ENCODE results near the gene GPR132. TPM values are rescaled to one million over a fixed set of nuclear protein-coding genes. Genes with fewer than 3 reads are reported as not detected.

The GPR132 gene
- total and polyA plus RNA-seq, 8 donors, result under 0.01 to 11.1 (median 1.3) TPM

DNA sequence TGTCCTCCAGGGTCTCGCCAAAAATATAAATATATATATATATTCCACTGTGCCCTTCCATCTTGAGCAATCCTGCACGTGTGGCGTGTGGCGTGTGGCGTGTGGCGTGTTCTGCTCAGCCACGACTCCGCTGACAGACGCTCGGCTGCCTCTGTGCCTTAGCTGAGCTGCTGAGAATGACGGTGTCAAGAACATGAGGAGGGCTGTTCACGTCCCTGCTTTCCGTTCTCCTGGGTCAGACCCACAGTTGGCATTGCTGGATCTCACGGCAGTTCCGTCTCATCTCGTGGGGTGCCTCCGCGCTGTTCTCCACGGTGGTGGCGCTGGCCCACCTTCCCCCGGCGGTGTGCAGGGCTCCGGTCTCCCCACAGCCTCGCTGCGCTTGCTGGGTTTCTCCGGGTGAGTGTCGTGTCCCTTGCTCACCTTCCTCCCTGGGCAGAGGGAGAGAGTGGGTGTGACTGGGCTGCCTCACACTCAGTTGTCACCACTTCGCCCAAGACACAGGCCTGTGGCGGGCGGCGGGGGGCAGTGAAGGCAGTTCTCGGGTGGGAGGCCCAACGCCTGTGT is 9.4 kb downstream of the GPR132 start:
- TF ChIP-seq, protein P1, sequence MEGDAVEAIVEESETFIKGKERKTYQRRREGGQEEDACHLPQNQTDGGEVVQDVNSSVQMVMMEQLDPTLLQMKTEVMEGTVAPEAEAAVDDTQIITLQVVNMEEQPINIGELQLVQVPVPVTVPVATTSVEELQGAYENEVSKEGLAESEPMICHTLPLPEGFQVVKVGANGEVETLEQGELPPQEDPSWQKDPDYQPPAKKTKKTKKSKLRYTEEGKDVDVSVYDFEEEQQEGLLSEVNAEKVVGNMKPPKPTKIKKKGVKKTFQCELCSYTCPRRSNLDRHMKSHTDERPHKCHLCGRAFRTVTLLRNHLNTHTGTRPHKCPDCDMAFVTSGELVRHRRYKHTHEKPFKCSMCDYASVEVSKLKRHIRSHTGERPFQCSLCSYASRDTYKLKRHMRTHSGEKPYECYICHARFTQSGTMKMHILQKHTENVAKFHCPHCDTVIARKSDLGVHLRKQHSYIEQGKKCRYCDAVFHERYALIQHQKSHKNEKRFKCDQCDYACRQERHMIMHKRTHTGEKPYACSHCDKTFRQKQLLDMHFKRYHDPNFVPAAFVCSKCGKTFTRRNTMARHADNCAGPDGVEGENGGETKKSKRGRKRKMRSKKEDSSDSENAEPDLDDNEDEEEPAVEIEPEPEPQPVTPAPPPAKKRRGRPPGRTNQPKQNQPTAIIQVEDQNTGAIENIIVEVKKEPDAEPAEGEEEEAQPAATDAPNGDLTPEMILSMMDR (IDR thresholded peaks at IDR 0.05), result no peak
- TF ChIP-seq POLR2A (IDR thresholded peaks at IDR 0.05) (no peak), POLR2AphosphoS5 (IDR thresholded peaks at IDR 0.05) (no peak)
- H3K27ac ChIP-seq, result no peak overlapping the region
- H3K9me3 ChIP-seq, result no peaks in the 10 kb centered on the region
- H3K4me3 ChIP-seq, result no peak overlapping the region
- intact Hi-C loops (cut with DNase I; ENCODE audit: low total_unique reads), result no loop called here
- peaks cover 5 to 24% (median 21%) of the 10 kb centered on the region in 4 donors for H3K4me1 ChIP-seq
- peaks cover 0 to 28% (median 2%) of the 10 kb centered on the region in 4 donors for H3K36me3 ChIP-seq
- no peak for DNase-seq
- 77 to 86% (median 81%) methylated on average over 30 to 33 of the region's 33 CpGs for WGBS, 5 donors
- peaks cover 0 to 11% (median 0%) of the 10 kb centered on the region in 3 donors for H3K27me3 ChIP-seq

DNA sequence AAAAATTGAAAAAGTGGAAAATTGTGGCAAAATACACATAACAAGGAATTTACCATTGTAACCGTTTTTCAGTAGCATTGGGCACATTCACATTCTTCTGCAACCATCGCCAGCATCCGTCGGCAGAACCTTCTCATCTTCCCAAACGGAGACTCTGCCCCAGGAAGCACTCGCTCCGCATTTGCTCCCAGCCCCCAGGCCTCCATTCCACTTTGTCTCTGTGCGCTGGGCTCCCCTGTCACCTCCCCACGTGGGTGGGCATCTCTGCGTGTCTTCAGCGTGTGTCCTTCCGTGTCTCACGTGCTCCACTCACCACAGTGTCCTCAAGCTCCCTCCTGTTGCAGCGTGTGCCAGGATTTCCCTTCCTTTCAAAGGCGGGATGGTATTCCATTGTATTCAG is 9.9 kb downstream of the GPR132 start:
- no peak for DNase-seq
- TF ChIP-seq POLR2AphosphoS5 (IDR thresholded peaks at IDR 0.05) (no peak), POLR2A (IDR thresholded peaks at IDR 0.05) (no peak), EP300 (IDR thresholded peaks at IDR 0.05) (no peak)
- TF ChIP-seq, protein P1 (IDR thresholded peaks at IDR 0.05), result no peak
- Histone ChIP-seq H3K4me1 (peaks cover 5 to 24% (median 19%) of the 10 kb centered on the region in 4 donors), H3K27me3 (peaks cover 0 to 11% (median 0%) of the 10 kb centered on the region in 3 donors), H3K9me3 (no peaks in the 10 kb centered on the region), H3K4me3 (no peak overlapping the region), H3K36me3 (peaks cover 0 to 33% (median 2%) of the 10 kb centered on the region in 4 donors), H3K27ac (no peak overlapping the region)
- WGBS, 5 donors, result 74 to 83% (median 80%) methylated on average over 15 of the region's 15 CpGs
- intact Hi-C loops (cut with DNase I; ENCODE audit: low total_unique reads), result no loop called here

DNA sequence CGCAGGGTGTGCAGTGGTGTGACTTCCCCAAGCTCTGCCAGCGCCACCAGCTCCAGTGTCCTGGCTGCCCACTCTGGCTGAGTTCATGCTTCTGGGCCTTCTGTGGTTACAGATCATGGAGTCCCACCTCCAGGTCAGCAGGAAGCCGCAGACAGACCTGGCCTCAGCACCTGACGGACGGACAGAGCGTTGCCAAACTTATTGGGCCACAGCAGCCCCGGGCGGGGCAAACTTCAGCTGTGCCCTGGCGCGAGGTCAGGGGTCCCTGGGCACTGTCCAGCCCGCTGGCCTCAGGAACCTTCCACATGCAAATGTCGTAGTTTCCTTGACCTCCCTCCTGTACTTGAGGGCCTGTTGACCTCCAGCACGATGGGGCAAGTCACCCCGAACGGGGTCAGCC is 11.2 kb downstream of the GPR132 start:
- H3K36me3 ChIP-seq, result peaks cover 0 to 39% (median 2%) of the 10 kb centered on the region in 4 donors
- intact Hi-C loops (cut with DNase I; ENCODE audit: low total_unique reads), result no loop called here
- TF ChIP-seq POLR2A (IDR thresholded peaks at IDR 0.05) (no peak), EP300 (IDR thresholded peaks at IDR 0.05) (no peak), POLR2AphosphoS5 (IDR thresholded peaks at IDR 0.05) (no peak)
- TF ChIP-seq, protein P1 (IDR thresholded peaks at IDR 0.05), result no peak
- no peak overlapping the region for H3K4me3 ChIP-seq
- WGBS, 5 donors, result 86 to 95% (median 91%) methylated on average over 7 to 15 of the region's 15 CpGs
- H3K27me3 ChIP-seq, result peaks cover 0 to 5% (median 0%) of the 10 kb centered on the region in 3 donors
- H3K27ac ChIP-seq, result no peak overlapping the region
- H3K9me3 ChIP-seq, result no peaks in the 10 kb centered on the region
- DNase-seq, result no peak
- peaks cover 2 to 15% (median 8%) of the 10 kb centered on the region in 4 donors for H3K4me1 ChIP-seq

DNA sequence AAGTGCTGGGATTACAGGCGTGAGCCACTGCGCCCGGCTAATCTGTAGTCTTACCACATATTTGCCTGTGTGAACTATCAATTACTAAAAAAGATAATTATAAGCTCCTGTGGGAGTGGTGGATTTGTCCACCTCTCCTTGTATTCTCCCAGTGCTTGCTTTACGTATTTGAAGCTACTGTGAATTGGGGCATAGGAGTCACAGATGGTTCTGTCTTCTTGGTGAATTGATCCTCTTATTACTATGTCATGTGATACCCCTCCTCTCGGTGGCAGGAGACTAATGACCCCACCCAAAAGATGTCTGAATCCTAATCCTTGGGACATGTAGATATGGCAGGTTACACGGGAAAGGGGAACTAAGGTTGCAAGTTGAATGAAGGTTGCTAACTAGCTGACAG is 11.8 kb downstream of the GPR132 start:
- WGBS, 5 donors, result 56 to 73% (median 64%) methylated on average over 6 of the region's 6 CpGs
- Histone ChIP-seq H3K4me1 (peaks cover 0 to 10% (median 3%) of the 10 kb centered on the region in 4 donors), H3K27ac (no peak overlapping the region), H3K27me3 (peaks cover 0 to 5% (median 0%) of the 10 kb centered on the region in 3 donors), H3K9me3 (no peaks in the 10 kb centered on the region), H3K36me3 (peaks cover 0 to 39% (median 2%) of the 10 kb centered on the region in 4 donors), H3K4me3 (no peak overlapping the region)
- intact Hi-C loops (cut with DNase I; ENCODE audit: low total_unique reads), result no loop called here
- DNase-seq, result no peak
- no peak for TF ChIP-seq EP300 (IDR thresholded peaks at IDR 0.05)
- TF ChIP-seq POLR2A (IDR thresholded peaks at IDR 0.05), result no peak
- TF ChIP-seq, protein P1 (IDR thresholded peaks at IDR 0.05), result no peak
- no peak for TF ChIP-seq POLR2AphosphoS5 (IDR thresholded peaks at IDR 0.05)

Data from stomach (tissue), 9 donors.